Immature natural killer cell (primary cell): Measurements from ENCODE around the gene GOLGA6B. TPM values are rescaled to one million over a fixed set of nuclear protein-coding genes. Genes with fewer than 3 reads are reported as not detected.
A peak's percentile ranks its signal among the peaks of the same experiment; 100 is the strongest.
"Not testable (repeated sequence)": the region's sequence is repeated elsewhere in the genome, so short reads cannot be mapped to it uniquely, and the experiment has no call there.

Experiments used
- DNase-seq, 3 donors: peaks; one replicate each; pipeline ENCODE4 v3.0.0; 2022; ENCODE audit warnings: mixed read lengths in 1 of 3
- H3K27ac Mint-ChIP-seq, 6 donors: one replicate each; pipeline ENCODE4 v1.8.0; 2020; ENCODE audit warnings: mixed read lengths in 6 of 6, mild to moderate bottlenecking in 5 of 6, inconsistent platforms in 4 of 6, moderate library complexity in 3 of 6
- H3K27me3 Mint-ChIP-seq, 3 donors: one replicate each; pipeline ENCODE4 v1.8.0; 2020 to 2021; ENCODE audit warnings: low read depth in 3 of 3, mild to moderate bottlenecking in 3 of 3, mixed read lengths in 3 of 3, moderate library complexity in 3 of 3, inconsistent platforms in 1 of 3
- H3K36me3 Mint-ChIP-seq, 3 donors: one replicate each; pipeline ENCODE4 v1.8.0; 2020; ENCODE audit warnings: mixed read lengths in 3 of 3, inconsistent platforms in 2 of 3, mild to moderate bottlenecking in 2 of 3
- H3K4me1 Mint-ChIP-seq, 2 donors: one replicate each; pipeline ENCODE4 v1.8.0; 2020; ENCODE audit warnings: inconsistent platforms in 2 of 2, mild to moderate bottlenecking in 2 of 2, mixed read lengths in 2 of 2, moderate library complexity in 1 of 2
- H3K4me3 Mint-ChIP-seq, 5 donors: one replicate each; pipeline ENCODE4 v1.8.0; 2020; ENCODE audit warnings: mild to moderate bottlenecking in 5 of 5, mixed read lengths in 5 of 5, inconsistent platforms in 3 of 5, moderate library complexity in 3 of 5
- H3K9me3 Mint-ChIP-seq, 6 donors: one replicate each; pipeline ENCODE4 v1.8.0; 2020; ENCODE audit warnings: mild to moderate bottlenecking in 6 of 6, mixed read lengths in 6 of 6, inconsistent platforms in 4 of 6, moderate library complexity in 3 of 6
- polyA plus RNA-seq, 3 donors: library from polyadenylated mRNA; unstranded; fragments of 300-500 nt; fragmentation: Illumina TruSeq; gene quantifications; one replicate each; pipeline ENCODE4 v1.2.3, GENCODE V29; 2021

The GOLGA6B gene
- polyA plus RNA-seq, 3 donors from 2014 or later: not detected

- not testable (repeated sequence) for H3K27me3 Mint-ChIP-seq, H3K36me3 Mint-ChIP-seq, H3K4me1 Mint-ChIP-seq, H3K27ac Mint-ChIP-seq, H3K9me3 Mint-ChIP-seq
- peak overlapping the region in 3 of 5 donors; percentile 29 to 58 (median 56) for H3K4me3 Mint-ChIP-seq
- peak; percentile 44 to 74 (median 69) for DNase-seq
These were observed 17.8 kb upstream of the GOLGA6B start for GRCh38 chr15:72636519-72637282.

GRCh38 chr15:72639759-72640483 lies 14.6 kb upstream of the GOLGA6B start:
- H3K36me3 Mint-ChIP-seq, H3K27me3 Mint-ChIP-seq, DNase-seq, H3K27ac Mint-ChIP-seq, H3K4me1 Mint-ChIP-seq, H3K9me3 Mint-ChIP-seq, H3K4me3 Mint-ChIP-seq: not testable (repeated sequence)

DNA sequence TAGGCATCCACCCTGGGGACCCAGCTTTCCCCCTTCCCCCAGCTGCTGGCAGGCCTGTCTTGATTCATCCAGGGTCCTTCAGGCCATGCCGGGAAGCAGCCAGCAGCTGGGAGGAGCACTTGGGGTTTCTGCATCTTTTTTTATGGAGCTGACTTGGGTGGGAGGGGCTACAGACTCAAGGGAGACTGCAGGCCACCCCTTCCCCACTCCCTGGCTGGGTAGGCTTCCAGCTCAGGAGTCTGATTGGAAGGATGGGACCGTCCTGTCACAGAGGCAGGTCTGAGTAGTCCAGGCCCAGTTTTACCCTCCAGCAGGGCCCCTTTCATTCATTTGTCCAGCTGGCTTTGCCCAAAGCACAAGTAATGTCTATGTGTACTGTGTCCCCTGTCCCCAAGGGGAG lies 12.2 kb upstream of the GOLGA6B start:
- not testable (repeated sequence) for DNase-seq, H3K27me3 Mint-ChIP-seq, H3K4me3 Mint-ChIP-seq, H3K4me1 Mint-ChIP-seq, H3K36me3 Mint-ChIP-seq, H3K9me3 Mint-ChIP-seq, H3K27ac Mint-ChIP-seq

GRCh38 chr15:72648631-72649253 lies 5.8 kb upstream of the GOLGA6B start:
- not testable (repeated sequence) for H3K36me3 Mint-ChIP-seq, H3K27me3 Mint-ChIP-seq, H3K4me3 Mint-ChIP-seq, DNase-seq, H3K9me3 Mint-ChIP-seq, H3K4me1 Mint-ChIP-seq, H3K27ac Mint-ChIP-seq

DNA sequence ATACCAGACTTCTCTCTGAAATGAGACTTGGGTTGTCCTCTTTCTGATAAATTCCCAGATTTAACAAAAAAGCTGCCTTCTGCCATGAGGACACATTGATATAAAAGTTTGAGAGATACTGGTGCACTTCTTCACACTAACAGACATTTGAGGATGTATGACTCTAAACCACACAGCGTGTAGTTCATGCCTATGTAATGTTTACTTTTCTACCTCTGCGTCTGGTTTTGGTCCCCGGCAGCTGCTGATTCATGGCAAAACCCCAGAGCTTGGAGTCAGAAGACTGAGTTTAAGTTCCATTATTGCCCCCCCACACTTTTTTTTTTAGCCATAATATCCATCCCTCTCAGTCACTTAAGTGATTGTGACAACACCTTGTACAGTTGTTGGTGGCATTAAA lies 1.5 kb downstream of the GOLGA6B start:
- H3K4me3 Mint-ChIP-seq, H3K9me3 Mint-ChIP-seq, H3K36me3 Mint-ChIP-seq, H3K27me3 Mint-ChIP-seq, H3K27ac Mint-ChIP-seq, DNase-seq, H3K4me1 Mint-ChIP-seq: not testable (repeated sequence)

GRCh38 chr15:72661081-72661480 lies 6.6 kb downstream of the GOLGA6B start:
- not testable (repeated sequence) for H3K4me3 Mint-ChIP-seq, H3K27me3 Mint-ChIP-seq

GRCh38 chr15:72663931-72664330 lies 9.4 kb downstream of the GOLGA6B start:
- DNase-seq, H3K9me3 Mint-ChIP-seq, H3K27ac Mint-ChIP-seq, H3K27me3 Mint-ChIP-seq, H3K36me3 Mint-ChIP-seq, H3K4me3 Mint-ChIP-seq, H3K4me1 Mint-ChIP-seq: not testable (repeated sequence)

More at GRCh38 chr15:72661081-72661480, 6.6 kb downstream of the GOLGA6B start:
- H3K27ac Mint-ChIP-seq, H3K9me3 Mint-ChIP-seq, DNase-seq, H3K36me3 Mint-ChIP-seq, H3K4me1 Mint-ChIP-seq: not testable (repeated sequence)

DNA sequence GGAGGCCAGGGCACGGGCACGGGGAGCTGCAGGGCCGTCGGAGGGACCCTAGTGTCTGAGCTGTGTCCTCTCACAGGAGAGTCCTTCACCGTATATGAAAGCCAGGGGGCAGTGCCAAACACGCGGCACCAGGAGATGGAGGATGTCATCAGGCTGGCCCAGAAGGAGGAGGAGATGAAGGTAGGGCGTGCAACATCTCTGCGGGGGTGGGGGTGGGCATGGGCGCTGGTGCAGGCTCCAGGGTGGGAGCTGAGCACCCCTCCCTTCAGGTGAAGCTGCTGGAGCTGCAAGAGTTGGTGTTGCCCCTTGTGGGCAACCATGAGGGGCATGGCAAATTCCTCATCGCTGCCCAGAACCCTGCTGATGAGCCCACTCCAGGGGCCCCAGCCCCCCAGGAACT lies 11.2 kb downstream of the GOLGA6B start:
- DNase-seq, H3K4me3 Mint-ChIP-seq, H3K27ac Mint-ChIP-seq, H3K4me1 Mint-ChIP-seq, H3K27me3 Mint-ChIP-seq, H3K36me3 Mint-ChIP-seq, H3K9me3 Mint-ChIP-seq: not testable (repeated sequence)

DNA sequence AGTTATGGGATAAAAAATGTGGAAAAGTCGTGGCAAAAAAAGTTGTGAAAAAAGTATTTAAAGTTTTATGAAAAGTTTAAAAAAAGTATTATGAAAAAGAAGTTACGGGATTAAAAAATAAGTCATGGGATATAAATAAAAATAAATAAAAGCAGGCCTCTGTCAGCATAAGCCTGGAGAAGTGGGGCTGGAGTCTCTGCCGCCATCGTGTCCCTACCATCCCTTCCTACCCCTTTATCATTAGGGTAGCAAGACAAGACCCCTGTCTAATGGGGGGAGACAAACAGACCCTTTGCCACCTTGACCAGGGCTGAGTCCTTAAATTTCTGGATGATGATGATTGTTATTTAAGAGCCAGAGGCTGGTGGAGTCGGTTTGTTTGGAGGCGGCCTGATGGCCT lies 15.3 kb downstream of the GOLGA6B start:
- H3K36me3 Mint-ChIP-seq, H3K27me3 Mint-ChIP-seq, H3K4me3 Mint-ChIP-seq, DNase-seq, H3K4me1 Mint-ChIP-seq, H3K9me3 Mint-ChIP-seq, H3K27ac Mint-ChIP-seq: not testable (repeated sequence)

DNA sequence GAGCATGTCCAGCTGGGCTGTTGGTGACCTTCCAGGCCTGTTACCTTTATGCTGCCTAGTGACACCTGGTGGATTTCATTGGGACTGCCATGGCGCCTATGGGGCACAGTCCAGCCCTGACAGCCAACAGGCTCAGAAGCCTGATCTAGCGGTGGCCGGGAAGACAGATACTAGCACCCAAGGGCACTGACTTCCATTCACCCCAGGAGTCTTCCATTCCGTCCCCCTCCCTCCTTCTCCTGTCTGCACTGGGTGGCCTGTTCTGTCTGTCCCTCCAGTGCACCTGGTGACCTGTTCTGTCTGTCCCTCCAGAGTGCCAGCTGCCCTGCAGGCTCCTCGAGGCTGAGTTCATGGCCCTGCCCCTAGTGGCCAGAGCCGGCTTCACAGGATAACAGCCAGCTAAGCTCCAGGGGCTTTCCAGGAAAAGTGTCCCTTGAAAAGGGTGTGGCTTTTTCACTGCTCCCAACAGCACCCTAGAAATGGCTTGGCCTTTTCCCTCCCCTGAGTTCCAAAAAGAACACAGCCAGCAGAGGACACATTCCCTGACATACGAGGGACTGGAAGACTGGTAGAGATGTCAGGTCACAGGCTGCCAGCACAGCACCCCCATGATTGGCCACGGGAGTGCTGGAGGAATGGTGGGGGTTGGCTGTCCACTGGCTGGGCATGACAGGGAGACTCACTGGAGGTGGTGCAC lies 16.3 kb downstream of the GOLGA6B start:
- not testable (repeated sequence) for H3K27me3 Mint-ChIP-seq, H3K9me3 Mint-ChIP-seq, H3K36me3 Mint-ChIP-seq, H3K4me1 Mint-ChIP-seq
- peak overlapping the region; percentile 75 to 88 (median 87) for H3K4me3 Mint-ChIP-seq
- peak overlapping the region in 4 of 6 donors; percentile 18 to 84 (median 66) for H3K27ac Mint-ChIP-seq
- peak; percentile 62 to 68 (median 64) for DNase-seq

- Mint-ChIP-seq H3K4me1 (peaks cover 3 to 8% of the 10 kb centered on the region in 2 donors), H3K4me3 (no peak overlapping the region), H3K27ac (no peak overlapping the region), H3K27me3 (peaks cover 0 to 8% (median 4%) of the 10 kb centered on the region in 3 donors), H3K36me3 (no peaks in the 10 kb centered on the region), H3K9me3 (no peaks in the 10 kb centered on the region)
- no peak for DNase-seq
These were observed 17.0 kb downstream of the GOLGA6B start for GRCh38 chr15:72671525-72671924.

DNA sequence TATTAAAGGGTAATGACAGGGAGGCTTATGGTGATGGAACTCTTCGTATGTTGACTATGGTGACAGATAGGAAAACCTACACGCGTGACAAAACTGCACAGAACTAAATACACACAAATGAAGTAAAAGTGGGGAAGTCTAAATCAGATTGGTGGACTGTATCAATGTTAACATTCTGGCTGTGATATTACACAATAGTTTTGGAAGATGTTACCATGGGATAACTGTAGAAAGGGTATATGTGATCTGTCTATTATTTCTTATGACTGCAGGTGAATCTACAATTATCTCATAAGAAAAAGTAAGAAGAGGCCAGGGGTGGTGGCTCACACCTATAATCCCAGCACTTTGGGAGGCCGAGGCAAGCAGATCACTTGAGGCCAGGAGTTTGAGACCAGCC lies 22.3 kb downstream of the GOLGA6B start:
- Mint-ChIP-seq H3K27me3 (peaks cover 4 to 22% (median 6%) of the 10 kb centered on the region in 3 donors), H3K27ac (no peak overlapping the region), H3K4me1 (no peaks in the 10 kb centered on the region), H3K36me3 (peaks cover 0 to 4% (median 0%) of the 10 kb centered on the region in 3 donors), H3K9me3 (no peaks in the 10 kb centered on the region), H3K4me3 (no peak overlapping the region)
- no peak for DNase-seq

DNA sequence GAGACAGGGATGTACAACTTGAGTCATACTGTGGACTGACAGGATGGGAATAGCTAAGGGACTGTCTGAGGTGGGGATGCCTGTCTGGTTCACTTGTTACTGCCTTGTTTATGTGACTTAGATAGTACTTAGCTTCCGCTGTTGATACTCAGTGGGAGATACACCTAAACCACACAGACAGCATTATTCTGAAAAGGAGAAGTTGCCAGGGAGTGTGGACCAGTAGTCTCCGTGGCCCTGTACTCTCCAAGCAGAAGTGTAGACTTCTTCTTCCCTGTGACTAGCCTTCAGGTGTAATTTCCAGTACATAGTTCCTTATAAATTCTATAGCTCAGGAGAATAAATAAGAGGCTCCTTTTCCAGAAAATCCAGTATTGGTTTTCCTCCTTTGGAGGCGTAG lies 26.4 kb downstream of the GOLGA6B start:
- no peak for DNase-seq
- Mint-ChIP-seq H3K36me3 (peaks cover 0 to 4% (median 0%) of the 10 kb centered on the region in 3 donors), H3K27ac (no peak overlapping the region), H3K9me3 (no peaks in the 10 kb centered on the region), H3K4me1 (peaks cover 9 to 12% of the 10 kb centered on the region in 2 donors), H3K4me3 (no peak overlapping the region), H3K27me3 (peaks cover 6 to 25% (median 8%) of the 10 kb centered on the region in 3 donors)

DNA sequence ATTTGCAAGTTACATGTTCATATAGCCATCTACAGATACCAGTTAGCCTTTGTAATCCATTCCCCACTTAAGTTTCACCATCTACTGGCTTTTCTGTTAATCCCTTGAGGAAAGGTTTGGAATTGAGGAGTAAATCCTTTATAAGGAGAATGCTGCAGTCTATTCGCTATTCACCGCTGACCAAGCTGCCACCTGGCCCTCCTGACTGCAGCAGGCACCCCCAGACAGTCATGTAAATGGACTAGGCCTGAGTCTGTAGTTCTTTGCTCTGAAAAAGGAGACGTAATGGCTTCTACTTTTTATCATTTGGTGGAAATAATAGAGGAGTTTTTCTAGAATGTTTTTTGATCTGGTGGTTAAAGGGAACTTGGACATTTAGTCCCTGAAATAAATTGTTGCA lies 28.3 kb downstream of the GOLGA6B start:
- no peak for DNase-seq
- Mint-ChIP-seq H3K36me3 (peaks cover 0 to 4% (median 0%) of the 10 kb centered on the region in 3 donors), H3K27me3 (peaks cover 9 to 24% (median 12%) of the 10 kb centered on the region in 3 donors), H3K4me3 (no peak overlapping the region), H3K27ac (no peak overlapping the region), H3K4me1 (peaks cover 18 to 22% of the 10 kb centered on the region in 2 donors), H3K9me3 (no peaks in the 10 kb centered on the region)
